Measurements from ENCODE around the gene INPP1.

The INPP1 gene

GRCh38 chr2:190405995-190406394, 62.6 kb downstream of the INPP1 start:
- TF ChIP-seq NFIC (IDR thresholded peaks at IDR 0.05): no peak
- TF ChIP-seq MAX (IDR thresholded peaks at IDR 0.05): no peak
- no peak for TF ChIP-seq ZBTB7A (IDR thresholded peaks at IDR 0.05; ENCODE audit: low read depth)
- no peak for TF ChIP-seq TEAD4 (IDR thresholded peaks at IDR 0.05)
- no peak for TF ChIP-seq TAF1 (IDR thresholded peaks at IDR 0.05; ENCODE audit: low read depth)
- TF ChIP-seq YY1 (IDR thresholded peaks at IDR 0.05; ENCODE audit: low read depth): no peak
- no peak for TF ChIP-seq RAD21 (IDR thresholded peaks at IDR 0.05; ENCODE audit: low read depth)
- TF ChIP-seq REST (IDR thresholded peaks at IDR 0.05; ENCODE audit: low read depth): no peak
- no peak for TF ChIP-seq EGR1 (IDR thresholded peaks at IDR 0.05)
- TF ChIP-seq USF1 (IDR thresholded peaks at IDR 0.05): no peak
- no peak for TF ChIP-seq FOXM1 (IDR thresholded peaks at IDR 0.05; ENCODE audit: borderline replicate concordance, low read depth)
- TF ChIP-seq EP300 (IDR thresholded peaks at IDR 0.05; ENCODE audit: borderline replicate concordance): no peak
- no peak for TF ChIP-seq TCF12 (IDR thresholded peaks at IDR 0.05; ENCODE audit: low read depth)
- no peak for TF ChIP-seq CREB1 (IDR thresholded peaks at IDR 0.05; ENCODE audit: low read depth)
- no peak for TF ChIP-seq CEBPB (IDR thresholded peaks at IDR 0.05)

GRCh38 chr2:190406805-190407204, 63.4 kb downstream of the INPP1 start:
- TF ChIP-seq REST (IDR thresholded peaks at IDR 0.05; ENCODE audit: low read depth): no peak
- no peak for TF ChIP-seq CEBPB (IDR thresholded peaks at IDR 0.05)
- no peak for TF ChIP-seq EP300 (IDR thresholded peaks at IDR 0.05; ENCODE audit: borderline replicate concordance)
- no peak for TF ChIP-seq FOXM1 (IDR thresholded peaks at IDR 0.05; ENCODE audit: borderline replicate concordance, low read depth)
- TF ChIP-seq YY1 (IDR thresholded peaks at IDR 0.05; ENCODE audit: low read depth): no peak
- TF ChIP-seq USF1 (IDR thresholded peaks at IDR 0.05): no peak
- TF ChIP-seq MAX (IDR thresholded peaks at IDR 0.05): no peak
- TF ChIP-seq CREB1 (IDR thresholded peaks at IDR 0.05; ENCODE audit: low read depth): no peak
- TF ChIP-seq TEAD4 (IDR thresholded peaks at IDR 0.05): no peak
- TF ChIP-seq NFIC (IDR thresholded peaks at IDR 0.05): no peak
- TF ChIP-seq ZBTB7A (IDR thresholded peaks at IDR 0.05; ENCODE audit: low read depth): no peak
- no peak for TF ChIP-seq EGR1 (IDR thresholded peaks at IDR 0.05)
- no peak for TF ChIP-seq RAD21 (IDR thresholded peaks at IDR 0.05; ENCODE audit: low read depth)
- no peak for TF ChIP-seq TAF1 (IDR thresholded peaks at IDR 0.05; ENCODE audit: low read depth)
- TF ChIP-seq TCF12 (IDR thresholded peaks at IDR 0.05; ENCODE audit: low read depth): no peak

GRCh38 chr2:190407246-190407661, 63.9 kb downstream of the INPP1 start:
- TF ChIP-seq TAF1 (IDR thresholded peaks at IDR 0.05; ENCODE audit: low read depth): no peak
- TF ChIP-seq USF1 (IDR thresholded peaks at IDR 0.05): no peak
- TF ChIP-seq ZBTB7A (IDR thresholded peaks at IDR 0.05; ENCODE audit: low read depth): no peak
- TF ChIP-seq TCF12 (IDR thresholded peaks at IDR 0.05; ENCODE audit: low read depth): no peak
- no peak for TF ChIP-seq CREB1 (IDR thresholded peaks at IDR 0.05; ENCODE audit: low read depth)
- TF ChIP-seq FOXM1 (IDR thresholded peaks at IDR 0.05; ENCODE audit: borderline replicate concordance, low read depth): no peak
- TF ChIP-seq REST (IDR thresholded peaks at IDR 0.05; ENCODE audit: low read depth): no peak
- no peak for TF ChIP-seq YY1 (IDR thresholded peaks at IDR 0.05; ENCODE audit: low read depth)
